H1 (cell line): ENCODE data around the gene CFH. TPM values are rescaled to one million over a fixed set of nuclear protein-coding genes. Genes with fewer than 3 reads are reported as not detected.

Experiments
- CTCF ChIA-PET: fragments of 300-600 bp; sonication (Branson Sonifier 250); formaldehyde crosslinking; loops from one replicate; lab custom pipeline; 2021; ENCODE audit not compliant: partially characterized antibody; lab: Charles Lee
- POLR2A ChIA-PET: fragments of 300-600 bp; sonication (Branson Sonifier 250); formaldehyde crosslinking; loops from one replicate; lab custom pipeline; 2021; ENCODE audit warnings: inconsistent platforms; ENCODE audit not compliant: partially characterized antibody; lab: Charles Lee
- DNase-seq, 2 experiments: peaks; one replicate each; pipeline versions ENCODE4 v3.0.0 to v3.0.0-alpha.2; 2010 to 2022; ENCODE audit warnings: low spot score in 2 of 2, low read depth in 1 of 2, mixed read lengths in 1 of 2
- FAIRE-seq: peaks from 2 replicates; lab custom pipeline; 2011; peaks lifted over from hg19 to GRCh38; lab: Jason Lieb, UNC
- H2AFZ ChIP-seq: 2 replicates; pipeline ENCODE4 v1.8.1; 2012; ENCODE audit warnings: low read length, inconsistent platforms
- H2AK5ac ChIP-seq: 2 replicates; pipeline ENCODE4 v1.6.1; 2013; ENCODE audit warnings: low read depth, low read length
- H2BK120ac ChIP-seq: replicated peaks from 2 replicates; pipeline ENCODE3; 2013; ENCODE audit warnings: low read depth, low read length, inconsistent platforms
- H2BK12ac ChIP-seq: 2 replicates; pipeline ENCODE4 v1.6.1; 2013; ENCODE audit warnings: low read depth, low read length
- H2BK15ac ChIP-seq: 2 replicates; pipeline ENCODE4 v1.6.1; 2013; ENCODE audit warnings: low read length
- H2BK20ac ChIP-seq: 2 replicates; pipeline ENCODE4 v1.6.1; 2013; ENCODE audit warnings: low read length
- H2BK5ac ChIP-seq: 2 replicates; pipeline ENCODE4 v1.6.1; 2013; ENCODE audit warnings: low read depth, low read length
- H3K14ac ChIP-seq: 2 replicates; pipeline ENCODE4 v1.6.1; 2013; ENCODE audit warnings: inconsistent platforms; ENCODE audit not compliant: insufficient read length
- H3K18ac ChIP-seq: 2 replicates; pipeline ENCODE4 v1.6.1; 2013; ENCODE audit warnings: low read length; ENCODE audit errors: extremely low read depth
- H3K23ac ChIP-seq: 2 replicates; pipeline ENCODE4 v1.6.1; 2013; ENCODE audit warnings: inconsistent platforms; ENCODE audit not compliant: insufficient read length
- H3K23me2 ChIP-seq: 2 replicates; pipeline ENCODE4 v1.6.1; 2013; ENCODE audit warnings: low read depth, low read length
- H3K27ac ChIP-seq: 2 replicates; pipeline ENCODE4 v1.6.1; 2011; ENCODE audit warnings: low read depth, low read length, inconsistent platforms
- H3K27me3 ChIP-seq, 4 experiments: replicated peaks in 1 of 4; 1 replicate in 1 of 4; 2 replicates in 3 of 4; pipeline versions ENCODE4 v1.6.1 to v1.8.1; 2011 to 2013; ENCODE audit warnings: low read length in 3 of 4, mild to moderate bottlenecking in 3 of 4, inconsistent platforms in 2 of 4, mixed read lengths in 2 of 4, moderate library complexity in 1 of 4; ENCODE audit not compliant: control insufficient read depth in 3 of 4, insufficient read depth in 3 of 4; ENCODE audit errors: extremely low read depth in 1 of 4
- H3K36me3 ChIP-seq, 4 experiments: 2 replicates each; pipeline versions ENCODE4 v1.6.1 to v1.8.1; 2011 to 2013; ENCODE audit warnings: mild to moderate bottlenecking in 4 of 4, low read length in 3 of 4, moderate library complexity in 2 of 4, control low read depth in 1 of 4, inconsistent platforms in 1 of 4; ENCODE audit not compliant: insufficient read depth in 4 of 4, control insufficient read depth in 2 of 4
- H3K4ac ChIP-seq: replicated peaks from 2 replicates; pipeline ENCODE3; 2013; ENCODE audit warnings: low read length, low read depth, mixed read lengths, inconsistent platforms; ENCODE audit not compliant: insufficient read length
- H3K4me1 ChIP-seq, 4 experiments: replicated peaks in 1 of 4; 1 replicate in 1 of 4; 2 replicates in 3 of 4; pipeline versions ENCODE4 v1.6.1 to v1.8.1; 2011 to 2013; ENCODE audit warnings: low read length in 3 of 4, inconsistent platforms in 2 of 4, mixed read lengths in 1 of 4; ENCODE audit not compliant: insufficient read depth in 4 of 4, control insufficient read depth in 3 of 4
- H3K4me2 ChIP-seq, 2 experiments: 2 replicates each; pipeline versions ENCODE4 v1.6.1 to v1.8.1; 2011 to 2013; ENCODE audit warnings: low read depth in 2 of 2, low read length in 2 of 2, control low read depth in 1 of 2, inconsistent platforms in 1 of 2, mild to moderate bottlenecking in 1 of 2; ENCODE audit not compliant: insufficient read depth in 1 of 2
- H3K4me3 ChIP-seq, 4 experiments: fragments of 200-600, 300-600 bp in 1 of 4; sonication (generic), shearing (Covaris generic), sonication (Bioruptor Twin) in 1 of 4; 2 replicates each; pipeline versions ENCODE4 v1.5.1 to v1.8.1; 2011 to 2016; ENCODE audit warnings: low read length in 4 of 4, low read depth in 3 of 4, control low read depth in 2 of 4, inconsistent platforms in 2 of 4, mild to moderate bottlenecking in 2 of 4, mixed read lengths in 1 of 4, moderate library complexity in 1 of 4; ENCODE audit not compliant: insufficient read depth in 2 of 4; ENCODE audit errors: extremely low read depth in 1 of 4
- H3K56ac ChIP-seq: replicated peaks from 2 replicates; pipeline ENCODE3; 2013; ENCODE audit warnings: low read depth, mild to moderate bottlenecking, mixed read lengths, low read length, inconsistent platforms; ENCODE audit not compliant: insufficient read length
- H3K79me1 ChIP-seq: 2 replicates; pipeline ENCODE4 v1.6.1; 2013; ENCODE audit warnings: low read depth, low read length, control low read depth
- H3K79me2 ChIP-seq, 2 experiments: 2 replicates each; pipeline versions ENCODE4 v1.6.1 to v1.8.1; 2012 to 2013; ENCODE audit warnings: low read length in 2 of 2, mild to moderate bottlenecking in 2 of 2, inconsistent platforms in 1 of 2; ENCODE audit not compliant: insufficient read depth in 2 of 2, control insufficient read depth in 1 of 2
- H3K9ac ChIP-seq, 4 experiments: replicated peaks in 1 of 4; 1 replicate in 1 of 4; 2 replicates in 3 of 4; pipeline versions ENCODE4 v1.6.1 to v1.8.1; 2011 to 2013; ENCODE audit warnings: low read depth in 3 of 4, low read length in 3 of 4, control low read depth in 2 of 4, mild to moderate bottlenecking in 2 of 4, moderate library complexity in 2 of 4, inconsistent platforms in 1 of 4; ENCODE audit errors: extremely low read depth in 1 of 4
- H3K9me3 ChIP-seq, 2 experiments: 2 replicates each; pipeline versions ENCODE4 v1.6.1 to v1.8.1; 2012 to 2013; ENCODE audit warnings: mild to moderate bottlenecking in 2 of 2, moderate library complexity in 2 of 2, control low read depth in 1 of 2, inconsistent platforms in 1 of 2, low read depth in 1 of 2, low read length in 1 of 2, mixed read lengths in 1 of 2; ENCODE audit not compliant: insufficient read depth in 2 of 2
- H4K20me1 ChIP-seq, 2 experiments: replicated peaks in 1 of 2; 2 replicates each; pipeline versions ENCODE3 to v1.8.1; 2011 to 2013; ENCODE audit warnings: inconsistent platforms in 2 of 2, low read length in 2 of 2, mild to moderate bottlenecking in 1 of 2; ENCODE audit not compliant: insufficient read depth in 2 of 2, control insufficient read depth in 1 of 2
- H4K5ac ChIP-seq: 2 replicates; pipeline ENCODE4 v1.6.1; 2013; ENCODE audit warnings: low read length, low read depth, mixed read lengths, inconsistent platforms; ENCODE audit not compliant: insufficient read length
- H4K8ac ChIP-seq: 2 replicates; pipeline ENCODE4 v1.8.0; 2013; ENCODE audit warnings: mild to moderate bottlenecking, moderate library complexity, low read length, inconsistent platforms; ENCODE audit not compliant: insufficient read depth; ENCODE audit errors: extremely low read depth
- H4K91ac ChIP-seq: replicated peaks from 2 replicates; pipeline ENCODE3; 2013; ENCODE audit warnings: low read length, mixed read lengths, inconsistent platforms; ENCODE audit not compliant: insufficient read length
- EZH2 ChIP-seq: fragments of 200-600 bp; sonication (generic); IDR thresholded peaks from 2 replicates; pipeline ENCODE4 v1.7.1; 2012; ENCODE audit warnings: low read depth, mild to moderate bottlenecking, moderate library complexity, low read length, inconsistent platforms; ENCODE audit not compliant: severe bottlenecking
- HDAC2 ChIP-seq, 2 experiments: fragments of 300-600 bp in 1 of 2; sonication (generic) in 1 of 2; IDR thresholded peaks; 2 replicates each; pipeline ENCODE4 v1.6.1; 2011 to 2012; ENCODE audit warnings: low read depth in 2 of 2, low read length in 2 of 2, mild to moderate bottlenecking in 2 of 2, moderate library complexity in 2 of 2, borderline replicate concordance in 1 of 2, inconsistent platforms in 1 of 2
- HDAC6 ChIP-seq: IDR thresholded peaks from one replicate; pipeline ENCODE4 v1.7.1; 2012; ENCODE audit warnings: low read depth, mild to moderate bottlenecking, inconsistent platforms, low read length, moderate library complexity
- KDM4A ChIP-seq: IDR thresholded peaks from one replicate; pipeline ENCODE4 v1.7.1; 2012; ENCODE audit warnings: low read depth, mild to moderate bottlenecking, moderate library complexity, low read length, inconsistent platforms; ENCODE audit not compliant: severe bottlenecking
- NANOG ChIP-seq: IDR thresholded peaks from 2 replicates; pipeline ENCODE4 v1.6.1; 2011; ENCODE audit warnings: low read length, low read depth, mild to moderate bottlenecking, inconsistent platforms; ENCODE audit not compliant: insufficient read depth, poor library complexity, severe bottlenecking
- PHF8 ChIP-seq: fragments of 200-600 bp; sonication (generic); conservative IDR thresholded peaks from 2 replicates; pipeline ENCODE4 v1.7.1; 2012; ENCODE audit warnings: low read depth, mild to moderate bottlenecking, inconsistent platforms, low read length, moderate library complexity
- SIRT6 ChIP-seq: IDR thresholded peaks from one replicate; pipeline ENCODE4 v1.7.1; 2012; ENCODE audit warnings: low read length, inconsistent platforms
- SIX5 ChIP-seq: IDR thresholded peaks from 2 replicates; pipeline ENCODE4 v1.6.1; 2011; ENCODE audit warnings: mild to moderate bottlenecking, low read depth, low read length
- SP4 ChIP-seq: IDR thresholded peaks from 2 replicates; pipeline ENCODE4 v1.6.1; 2012; ENCODE audit warnings: low read length, inconsistent platforms
- WGBS, 2 experiments: shearing (Covaris generic) in 1 of 2; methylation state at CpG; one replicate each; pipeline versions ENCODE4 v1.1.6 to v1.1.7; 2013 to 2015; ENCODE audit warnings: low lambda C conversion rate in 2 of 2, mixed read lengths in 2 of 2, inconsistent platforms in 1 of 2, low coverage in 1 of 2, missing lambda C conversion rate in 1 of 2; ENCODE audit not compliant: insufficient replicate concordance in 2 of 2, insufficient coverage in 1 of 2, insufficient read length in 1 of 2; ENCODE audit errors: extremely low coverage in 1 of 2, missing lambda C conversion rate in 1 of 2; 5-methylcytosine and 5-hydroxymethylcytosine counted together
- polyA plus RNA-seq, 7 experiments: library from polyadenylated mRNA; depleted of rRNA in 3 of 7; stranded (reverse) in 5 of 7; unstranded in 2 of 7; fragments of >200 nt in 5 of 7; fragments of 200-250 nt in 2 of 7; gene quantifications; 1 replicate in 5 of 7; 2 replicates in 1 of 7; 4 replicates in 1 of 7; pipeline versions ENCODE4 v1.2.1 to v1.2.3, GENCODE V29; 2011 to 2013; ENCODE audit warnings: missing spikeins in 2 of 7, mixed read lengths in 2 of 7
- total RNA-seq: library from RNA; stranded (reverse); fragmentation: NEBNext Ultra II Directional; extraction: Animal tissue kit (Norgen Biotek cat#: 25700); gene quantifications from 2 replicates; pipeline ENCODE4 v1.2.1, GENCODE V29; 2021
- TF ChIP-seq, protein P1 (sequence below): IDR thresholded peaks from 2 replicates; pipeline ENCODE4 v1.6.1; 2012; ENCODE audit warnings: low read length, inconsistent platforms

CFH gene
- total and polyA plus RNA-seq, 2 of the 8 experiments (the other 6 are each of a cell fraction or from before 2014, with no cell fraction given): not detected

DNA sequence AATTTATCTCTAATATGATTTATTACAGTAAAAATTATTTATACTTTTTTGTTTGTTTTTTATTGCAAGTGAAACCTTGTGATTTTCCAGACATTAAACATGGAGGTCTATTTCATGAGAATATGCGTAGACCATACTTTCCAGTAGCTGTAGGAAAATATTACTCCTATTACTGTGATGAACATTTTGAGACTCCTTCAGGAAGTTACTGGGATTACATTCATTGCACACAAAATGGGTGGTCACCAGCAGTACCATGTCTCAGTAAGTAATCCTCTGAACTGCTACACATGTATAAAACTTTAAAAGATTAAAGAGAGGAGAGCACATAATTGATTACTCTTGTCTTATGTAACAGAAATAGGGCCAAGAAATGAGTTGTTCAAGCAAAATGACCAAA, 127.2 kb downstream of the CFH start:
- H2BK120ac ChIP-seq: no peak overlapping the region
- POLR2A ChIA-PET: no interaction called here
- no peak overlapping the region for H3K27ac ChIP-seq
- no peak overlapping the region for H3K56ac ChIP-seq
- 100% methylated on average over 1 of the region's 1 CpG; no CpG with 5 or more reads in 1 of the 2 experiments for WGBS, 2 experiments
- no peak for DNase-seq
- H2AK5ac ChIP-seq: no peak overlapping the region
- no peak overlapping the region for H3K18ac ChIP-seq
- H3K14ac ChIP-seq: no peak overlapping the region
- H3K9me3 ChIP-seq: no peaks in the 10 kb centered on the region
- H3K79me2 ChIP-seq: no peaks in the 10 kb centered on the region
- no peak overlapping the region for H3K23ac ChIP-seq
- no peak overlapping the region for H2BK12ac ChIP-seq
- H4K91ac ChIP-seq: no peak overlapping the region
- FAIRE-seq: no peak
- H3K36me3 ChIP-seq: no peaks in the 10 kb centered on the region
- CTCF ChIA-PET: no interaction called here
- H3K4me3 ChIP-seq: no peak overlapping the region
- H3K79me1 ChIP-seq: no peaks in the 10 kb centered on the region
- H3K9ac ChIP-seq: no peak overlapping the region
- no peaks in the 10 kb centered on the region for H4K20me1 ChIP-seq
- no peak overlapping the region for H2BK15ac ChIP-seq
- H2AFZ ChIP-seq: no peak overlapping the region
- no peak overlapping the region for H2BK5ac ChIP-seq
- no peak overlapping the region for H3K4ac ChIP-seq
- no peak overlapping the region for H4K8ac ChIP-seq
- H3K23me2 ChIP-seq: no peaks in the 10 kb centered on the region
- no peak overlapping the region for H3K4me2 ChIP-seq
- no peak overlapping the region for H2BK20ac ChIP-seq
- no peaks in the 10 kb centered on the region for H3K4me1 ChIP-seq
- no peaks in the 10 kb centered on the region for H3K27me3 ChIP-seq
- H4K5ac ChIP-seq: no peak overlapping the region
- TF ChIP-seq HDAC2 (IDR thresholded peaks at IDR 0.05; ENCODE audit: borderline replicate concordance in 1 of 2, low read depth in 2 of 2, low read length in 2 of 2): no peak
- no peak for TF ChIP-seq KDM4A
- no peak for TF ChIP-seq NANOG
- no peak for TF ChIP-seq SIX5
- TF ChIP-seq HDAC6: no peak
- TF ChIP-seq PHF8: no peak
- TF ChIP-seq SP4: no peak
- no peak for TF ChIP-seq EZH2
- TF ChIP-seq, protein P1, sequence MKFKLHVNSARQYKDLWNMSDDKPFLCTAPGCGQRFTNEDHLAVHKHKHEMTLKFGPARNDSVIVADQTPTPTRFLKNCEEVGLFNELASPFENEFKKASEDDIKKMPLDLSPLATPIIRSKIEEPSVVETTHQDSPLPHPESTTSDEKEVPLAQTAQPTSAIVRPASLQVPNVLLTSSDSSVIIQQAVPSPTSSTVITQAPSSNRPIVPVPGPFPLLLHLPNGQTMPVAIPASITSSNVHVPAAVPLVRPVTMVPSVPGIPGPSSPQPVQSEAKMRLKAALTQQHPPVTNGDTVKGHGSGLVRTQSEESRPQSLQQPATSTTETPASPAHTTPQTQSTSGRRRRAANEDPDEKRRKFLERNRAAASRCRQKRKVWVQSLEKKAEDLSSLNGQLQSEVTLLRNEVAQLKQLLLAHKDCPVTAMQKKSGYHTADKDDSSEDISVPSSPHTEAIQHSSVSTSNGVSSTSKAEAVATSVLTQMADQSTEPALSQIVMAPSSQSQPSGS: no peak
- no peak for TF ChIP-seq SIRT6
